Measurements from ENCODE around the gene SMIM10. TPM values are rescaled to one million over a fixed set of nuclear protein-coding genes. Genes with fewer than 3 reads are reported as not detected.
"Not testable (repeated sequence)": the region's sequence is repeated elsewhere in the genome, so short reads cannot be mapped to it uniquely, and the experiment has no call there.

The SMIM10 gene
- total and polyA plus RNA-seq, 12 donors = 6.9 to 27.4 (median 13.0) TPM

- no peaks in the 10 kb centered on the region for H3K36me3 ChIP-seq (replicated peaks in 1 of 2)
- TF ChIP-seq POLR2A (IDR thresholded peaks at IDR 0.05) (no peak), CTCF (IDR thresholded peaks at IDR 0.05) (no peak)
- peak in 4 of 7 donors; percentile 30 to 39 (median 32) for DNase-seq
- peak overlapping the region; percentile 35 to 85 (median 68) for H3K27ac ChIP-seq
- H3K27me3 ChIP-seq = no peaks in the 10 kb centered on the region
- no peaks in the 10 kb centered on the region for H3K9me3 ChIP-seq (replicated peaks in 1 of 3)
- peaks cover 0 to 9% of the 10 kb centered on the region in 2 donors for H3K4me1 ChIP-seq (replicated peaks in 1 of 2)
- no peak overlapping the region for H3K4me3 ChIP-seq
- intact Hi-C loops (cut with DNase I) = no loop called here
- 38 to 43% (median 43%) methylated on average over 3 of the region's 3 CpGs for WGBS, 4 donors
Observed at GRCh38 chrX:134949271-134949670, 41.5 kb upstream of the SMIM10 start.

GRCh38 chrX:134957836-134958235 is 33.0 kb upstream of the SMIM10 start:
- no peaks in the 10 kb centered on the region for H3K36me3 ChIP-seq (replicated peaks in 1 of 2)
- WGBS, 4 donors = 84 to 100% (median 98%) methylated on average over 1 of the region's 1 CpG
- H3K27ac ChIP-seq = no peak overlapping the region
- H3K4me1 ChIP-seq (replicated peaks in 1 of 2) = no peaks in the 10 kb centered on the region
- H3K9me3 ChIP-seq (replicated peaks in 1 of 3) = no peaks in the 10 kb centered on the region
- intact Hi-C loops (cut with DNase I) = no loop called here
- TF ChIP-seq CTCF (IDR thresholded peaks at IDR 0.05) = no peak
- TF ChIP-seq POLR2A (IDR thresholded peaks at IDR 0.05) = no peak
- H3K4me3 ChIP-seq = no peak overlapping the region
- H3K27me3 ChIP-seq = no peaks in the 10 kb centered on the region
- no peak for DNase-seq

- H3K9me3 ChIP-seq (replicated peaks in 1 of 3); H3K4me3 ChIP-seq; DNase-seq; H3K36me3 ChIP-seq (replicated peaks in 1 of 2); H3K4me1 ChIP-seq (replicated peaks in 1 of 2); intact Hi-C loops (cut with DNase I); H3K27ac ChIP-seq; H3K27me3 ChIP-seq: not testable (repeated sequence)
- 83 to 87% (median 84%) methylated on average over 6 to 9 of the region's 26 CpGs for WGBS, 4 donors
Observed at GRCh38 chrX:134960366-134960765, 30.4 kb upstream of the SMIM10 start.

GRCh38 chrX:134963041-134963440 is 27.8 kb upstream of the SMIM10 start:
- no peak for DNase-seq
- Histone ChIP-seq H3K4me3 (no peak overlapping the region), H3K9me3 (replicated peaks in 1 of 3) (no peaks in the 10 kb centered on the region), H3K27ac (no peak overlapping the region), H3K27me3 (no peaks in the 10 kb centered on the region), H3K36me3 (replicated peaks in 1 of 2) (no peaks in the 10 kb centered on the region), H3K4me1 (replicated peaks in 1 of 2) (no peaks in the 10 kb centered on the region)
- no peak for TF ChIP-seq CTCF (IDR thresholded peaks at IDR 0.05)
- no peak for TF ChIP-seq POLR2A (IDR thresholded peaks at IDR 0.05)
- 39 to 55% (median 49%) methylated on average over 2 of the region's 2 CpGs for WGBS, 4 donors
- intact Hi-C loops (cut with DNase I) = no loop called here

- Histone ChIP-seq H3K4me3 (no peak overlapping the region), H3K27ac (no peak overlapping the region), H3K4me1 (replicated peaks in 1 of 2) (no peaks in the 10 kb centered on the region), H3K36me3 (replicated peaks in 1 of 2) (no peaks in the 10 kb centered on the region), H3K27me3 (peaks cover 11% of the 10 kb centered on the region), H3K9me3 (replicated peaks in 1 of 3) (no peaks in the 10 kb centered on the region)
- no peak for DNase-seq
- intact Hi-C loops (cut with DNase I) = loop anchor here in 1 of 2 donors (5.0 kb wide), 1 partner anchor 118 kb away; no protein-coding TSS in a partner anchor
- 80 to 97% (median 89%) methylated on average over 1 of the region's 1 CpG for WGBS, 4 donors
- TF ChIP-seq CTCF (IDR thresholded peaks at IDR 0.05) (no peak), POLR2A (IDR thresholded peaks at IDR 0.05) (no peak)
Observed at GRCh38 chrX:134969726-134970125, 21.1 kb upstream of the SMIM10 start.
